NCI-H2081 (cell line): Measurements from ENCODE around the gene GARNL3.

ENCODE experiments used
- DNase-seq, 2 experiments: peaks; one replicate each; lab custom pipeline; 2025; lab: John Stamatoyannopoulos, UW

The GARNL3 gene

DNA sequence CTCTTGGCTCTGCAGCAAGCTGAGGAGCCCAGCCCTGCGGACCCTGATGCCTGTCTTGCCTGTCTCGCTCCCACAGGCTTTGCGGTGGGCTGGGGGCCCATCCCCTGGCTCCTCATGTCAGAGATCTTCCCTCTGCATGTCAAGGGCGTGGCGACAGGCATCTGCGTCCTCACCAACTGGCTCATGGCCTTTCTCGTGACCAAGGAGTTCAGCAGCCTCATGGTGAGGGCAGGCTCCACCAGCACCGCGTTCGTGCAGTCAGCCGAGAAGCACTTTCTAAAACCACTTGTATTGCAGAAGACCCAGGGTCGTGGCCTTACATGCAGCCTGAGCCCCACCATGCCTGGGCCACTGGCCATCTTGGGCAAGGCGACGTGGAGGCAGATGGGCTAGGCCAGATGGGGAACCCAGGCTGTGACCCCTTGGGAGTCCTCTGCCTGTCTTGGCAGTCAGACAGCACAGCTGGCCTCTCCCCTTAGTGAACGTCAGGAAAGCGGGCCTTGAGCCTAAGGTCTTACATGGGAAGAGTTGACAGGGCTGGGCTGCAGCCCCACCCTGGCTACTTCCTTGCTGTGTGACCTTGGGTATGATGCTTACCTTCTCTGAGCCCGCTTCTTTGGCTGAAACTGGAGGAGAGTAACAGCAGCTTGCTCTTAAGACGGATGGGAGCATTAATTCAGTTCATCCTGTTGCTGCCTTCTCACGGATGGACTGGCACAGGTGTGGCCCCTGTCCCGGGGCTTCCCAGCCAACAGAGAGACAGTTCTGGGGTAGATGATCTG, 141.0 kb downstream of the GARNL3 start:
- DNase-seq = no peak

DNA sequence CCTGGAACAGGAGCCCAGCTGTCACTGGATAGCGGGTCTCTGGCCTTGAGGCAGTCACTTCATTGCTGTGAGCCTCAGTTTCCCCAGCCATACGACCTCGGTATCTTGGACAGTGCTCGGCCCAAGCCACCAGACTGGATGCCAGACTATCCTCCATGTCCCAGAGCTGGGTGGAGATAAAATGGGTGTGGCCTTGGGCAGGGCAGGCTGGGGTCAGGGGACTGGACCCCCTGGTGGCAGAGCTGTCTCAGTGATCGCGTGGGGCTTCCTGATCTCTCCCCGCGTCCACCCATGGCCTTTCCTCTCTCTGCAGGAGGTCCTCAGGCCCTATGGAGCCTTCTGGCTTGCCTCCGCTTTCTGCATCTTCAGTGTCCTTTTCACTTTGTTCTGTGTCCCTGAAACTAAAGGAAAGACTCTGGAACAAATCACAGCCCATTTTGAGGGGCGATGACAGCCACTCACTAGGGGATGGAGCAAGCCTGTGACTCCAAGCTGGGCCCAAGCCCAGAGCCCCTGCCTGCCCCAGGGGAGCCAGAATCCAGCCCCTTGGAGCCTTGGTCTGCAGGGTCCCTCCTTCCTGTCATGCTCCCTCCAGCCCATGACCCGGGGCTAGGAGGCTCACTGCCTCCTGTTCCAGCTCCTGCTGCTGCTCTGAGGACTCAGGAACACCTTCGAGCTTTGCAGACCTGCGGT, 142.4 kb downstream of the GARNL3 start:
- no peak for DNase-seq

DNA sequence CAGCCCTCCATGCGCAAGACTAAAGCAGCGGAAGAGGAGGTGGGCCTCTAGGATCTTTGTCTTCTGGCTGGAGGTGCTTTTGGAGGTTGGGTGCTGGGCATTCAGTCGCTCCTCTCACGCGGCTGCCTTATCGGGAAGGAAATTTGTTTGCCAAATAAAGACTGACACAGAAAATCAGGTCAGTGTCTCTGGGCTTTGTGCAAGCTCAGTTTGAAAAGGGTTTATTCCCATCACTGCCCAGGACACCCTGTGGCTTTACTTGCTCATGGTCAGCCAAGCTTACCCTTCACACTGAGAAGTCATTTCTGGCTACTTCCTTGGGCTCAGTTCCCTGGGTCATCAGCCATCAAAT, 142.9 kb downstream of the GARNL3 start:
- DNase-seq = no peak

DNA sequence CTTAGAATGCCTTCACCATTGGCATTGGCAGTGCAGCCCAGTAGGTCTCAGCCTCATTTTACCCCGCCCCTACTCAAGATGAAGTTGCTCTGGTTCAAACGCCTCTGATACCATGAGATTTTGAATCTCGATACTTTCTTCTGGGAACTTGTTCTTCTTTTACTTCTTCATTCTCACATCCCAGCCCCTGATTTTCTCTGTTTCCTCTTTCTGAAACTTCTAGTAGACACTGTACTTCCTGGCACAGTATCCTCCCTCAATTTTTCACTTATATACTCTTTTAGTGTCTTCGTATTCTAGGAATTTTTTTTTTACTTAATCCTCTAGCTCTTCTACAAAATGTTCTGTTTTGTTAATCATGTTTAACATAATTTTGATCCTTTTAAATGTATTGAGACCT, 146.5 kb downstream of the GARNL3 start:
- no peak for DNase-seq

DNA sequence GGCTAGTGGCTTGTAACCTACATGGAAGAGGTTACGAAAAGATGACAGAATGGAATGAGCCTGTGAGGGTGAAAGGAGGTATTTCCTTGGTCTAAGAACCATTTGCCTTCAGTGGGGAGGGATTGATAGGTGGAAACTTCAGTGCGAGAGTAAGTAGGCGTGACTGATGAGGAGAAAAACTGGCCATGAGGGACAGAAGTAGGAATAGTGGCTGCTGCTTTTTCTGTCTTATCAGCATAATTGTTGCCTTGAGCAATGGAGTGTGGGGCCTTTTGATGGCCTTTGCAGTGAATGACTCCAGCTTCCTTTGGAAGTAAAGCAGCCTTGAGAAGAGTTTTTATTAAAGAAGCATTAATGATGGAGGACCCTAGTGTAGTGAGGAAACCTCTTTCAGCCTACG, 150.6 kb downstream of the GARNL3 start:
- no peak for DNase-seq

DNA sequence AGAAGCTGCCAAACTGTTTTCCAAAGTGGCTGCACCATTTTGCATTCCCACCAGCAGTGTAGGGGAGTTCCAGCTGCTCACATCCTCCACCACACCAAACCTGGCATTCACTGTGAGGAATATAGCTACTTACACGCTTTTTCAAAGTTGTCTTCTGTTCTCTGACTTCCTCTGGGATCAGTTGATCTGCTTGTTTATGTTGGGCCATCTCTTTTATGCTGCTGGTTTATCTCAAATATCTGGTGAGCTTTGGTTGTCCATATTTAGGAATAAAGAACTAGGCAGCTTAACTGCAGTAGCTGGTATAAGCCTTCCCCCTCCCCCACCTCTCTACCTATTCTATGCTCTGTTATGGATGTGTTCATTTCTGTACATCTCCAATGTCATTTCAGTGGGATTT, 151.1 kb downstream of the GARNL3 start:
- DNase-seq = no peak

DNA sequence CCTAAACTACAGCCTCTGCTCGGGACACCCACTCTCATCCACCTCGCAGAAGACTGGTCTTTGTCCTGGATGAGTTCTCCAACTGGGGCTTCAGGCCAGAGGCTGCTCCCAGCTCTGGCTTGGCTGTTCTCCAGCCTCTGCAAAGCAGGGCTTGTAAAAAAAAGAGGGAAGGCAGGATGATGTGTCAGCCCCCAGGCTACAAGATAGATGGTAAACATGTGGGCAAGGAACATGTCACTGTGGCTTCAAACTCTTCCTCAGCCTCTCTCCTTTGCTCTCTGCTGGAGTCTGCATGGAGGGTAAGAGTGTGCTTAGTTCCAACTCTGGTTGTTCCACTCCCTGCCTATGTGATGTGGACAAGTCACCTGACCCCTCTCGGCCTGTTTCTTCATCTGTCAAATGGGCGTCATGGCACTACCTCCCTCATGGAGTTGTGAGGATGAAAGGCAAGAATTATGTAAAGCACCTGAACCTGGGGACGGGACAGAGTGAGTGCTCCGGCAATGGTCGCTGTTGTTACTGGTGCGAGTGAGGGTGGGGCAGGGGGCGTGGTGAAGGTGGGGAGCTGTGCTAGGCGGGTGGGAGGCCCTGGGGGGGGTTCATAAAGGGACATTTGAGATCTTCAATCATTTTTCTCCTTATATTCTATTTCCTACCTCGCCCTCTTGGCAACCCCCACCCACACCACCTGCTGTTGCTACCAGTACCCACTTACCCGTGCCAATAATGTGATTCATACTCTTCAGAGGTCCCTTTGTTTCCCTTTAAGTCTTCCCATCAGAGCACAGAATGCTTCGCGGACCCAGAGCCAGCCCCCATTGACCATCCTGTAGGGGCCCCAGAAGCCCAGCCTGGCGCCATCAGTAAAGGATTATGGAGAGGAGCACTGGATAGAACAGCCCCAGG, 152.8 kb downstream of the GARNL3 start:
- DNase-seq = no peak

DNA sequence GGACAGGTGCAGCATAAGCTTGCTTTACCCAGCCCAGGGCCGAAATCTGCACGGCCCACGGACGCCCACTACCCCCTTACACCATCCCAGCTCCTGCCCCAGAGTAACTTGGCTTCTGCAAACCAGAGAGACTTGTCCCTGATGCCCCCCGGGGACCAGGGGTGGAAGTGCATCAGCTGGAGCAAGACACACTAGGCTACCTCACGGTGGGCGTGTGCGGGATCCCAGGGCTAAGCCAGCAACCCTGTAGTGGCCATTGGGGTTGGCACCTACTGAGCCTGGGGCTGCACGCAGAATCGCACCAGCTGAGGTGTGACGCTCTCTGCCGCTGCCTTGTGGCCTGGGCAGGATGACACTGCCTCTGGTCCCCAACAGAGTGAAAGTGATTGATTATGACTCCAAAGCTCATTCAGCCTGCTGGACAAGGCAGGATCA, 153.5 kb downstream of the GARNL3 start:
- no peak for DNase-seq

DNA sequence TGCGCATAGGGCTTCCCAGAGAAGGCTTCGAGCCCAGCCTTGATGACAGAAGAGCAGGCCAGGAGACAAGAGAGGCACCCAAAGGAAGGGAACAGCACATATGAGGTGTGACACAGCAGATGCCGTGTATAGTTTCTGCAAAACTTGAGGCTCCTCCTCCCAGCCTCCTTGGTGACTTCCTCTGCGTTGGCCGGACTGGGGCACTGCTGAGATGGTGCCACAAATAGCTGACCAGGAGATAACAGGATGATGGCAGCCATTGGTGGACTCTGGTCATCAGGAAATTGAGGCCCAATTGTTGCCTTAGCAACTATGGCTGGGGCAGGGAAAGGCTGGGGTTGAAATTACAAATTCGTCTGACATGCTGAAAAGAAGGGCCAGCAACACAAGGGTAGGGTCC, 154.8 kb downstream of the GARNL3 start:
- DNase-seq = no peak

DNA sequence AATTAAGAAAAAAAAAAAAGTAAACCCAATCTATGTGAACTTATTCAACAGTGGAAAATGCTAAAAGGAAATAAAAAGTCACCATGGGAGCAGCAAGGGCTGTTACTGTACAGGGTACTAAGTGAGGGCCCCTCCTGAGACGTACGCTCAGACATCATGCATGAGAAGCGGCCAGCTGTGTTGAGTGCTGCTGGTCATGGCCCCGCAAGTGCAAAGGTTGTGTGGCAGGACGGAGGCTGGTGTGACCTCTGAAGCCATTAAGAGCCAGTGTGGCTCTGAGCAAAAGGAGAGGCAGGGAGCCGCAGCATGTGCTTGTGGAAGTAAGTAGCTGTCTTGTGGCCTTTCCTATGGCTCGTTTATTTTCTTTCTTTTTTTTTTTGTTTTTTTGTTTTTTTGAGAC, 156.5 kb downstream of the GARNL3 start:
- DNase-seq = no peak

DNA sequence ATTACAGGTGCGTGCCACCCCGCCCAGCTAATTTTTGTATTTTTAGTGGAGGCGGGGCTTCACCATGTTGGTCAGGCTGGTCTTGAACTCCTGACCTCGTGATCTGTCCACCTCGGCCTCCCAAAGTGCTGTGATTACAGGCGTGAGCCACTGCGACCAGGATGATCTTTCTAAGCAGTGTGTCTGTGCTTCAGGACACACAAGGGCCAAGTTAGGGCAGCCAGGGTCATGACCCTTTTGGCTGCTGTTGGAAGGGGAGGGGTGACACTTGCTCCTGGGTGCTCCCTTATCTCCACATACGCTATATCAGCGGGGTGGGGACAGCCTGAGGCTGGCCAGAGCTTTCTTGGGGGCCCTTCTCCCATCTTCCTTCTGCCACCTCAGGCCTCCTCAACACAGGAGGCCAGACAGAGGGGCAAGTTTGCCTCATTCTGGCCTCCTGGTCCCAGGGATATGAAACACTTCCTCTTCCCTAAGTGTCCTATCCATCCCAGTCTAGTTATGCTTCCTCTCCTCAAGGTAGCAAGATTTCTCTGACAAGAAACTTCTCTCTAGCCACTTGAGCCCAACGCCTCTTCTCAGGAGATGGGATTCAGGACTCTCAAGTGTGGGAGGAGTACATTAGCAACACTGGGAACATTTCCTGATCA, 157.7 kb downstream of the GARNL3 start:
- no peak for DNase-seq

DNA sequence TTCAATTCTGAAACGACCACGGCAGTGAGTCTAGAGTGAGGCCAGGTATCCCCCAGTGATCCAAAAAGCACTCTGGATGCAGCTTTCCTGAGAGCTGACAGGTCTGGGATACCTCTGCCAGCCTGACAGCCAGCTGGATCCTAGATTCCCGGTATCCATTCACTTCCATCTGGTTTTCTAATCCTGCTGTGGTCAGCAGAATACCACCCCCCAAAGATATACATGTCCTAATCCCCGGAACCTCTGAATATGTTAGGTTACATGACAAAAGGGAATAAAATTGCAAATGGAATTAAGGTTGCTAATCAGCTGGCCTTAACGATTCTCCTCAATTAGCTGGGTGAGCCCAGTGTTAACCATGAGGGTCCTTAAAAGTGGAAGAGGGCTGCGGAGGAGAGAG, 158.2 kb downstream of the GARNL3 start:
- DNase-seq = no peak

DNA sequence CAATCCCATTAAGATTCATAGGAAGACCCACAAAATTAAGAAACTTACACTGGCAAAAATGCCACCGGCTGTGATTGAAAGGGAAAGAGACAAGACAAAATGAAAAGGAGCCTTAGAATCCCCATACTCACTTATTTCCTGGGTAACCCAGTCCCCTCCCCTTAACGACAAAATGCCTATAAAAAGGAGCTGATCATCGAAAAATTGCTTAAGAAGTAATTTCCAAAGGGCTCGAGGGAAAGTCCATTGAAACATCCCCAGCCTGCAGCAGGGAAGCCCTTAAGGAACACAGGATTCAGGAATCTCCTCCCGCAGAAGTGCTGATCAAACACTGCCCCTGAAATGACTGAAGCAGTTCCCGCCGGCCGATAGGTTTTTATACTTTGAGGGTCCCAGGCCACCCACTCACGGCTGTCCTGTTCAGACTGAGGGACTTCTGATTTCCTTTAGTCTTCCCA, 158.9 kb downstream of the GARNL3 start:
- DNase-seq = no peak

DNA sequence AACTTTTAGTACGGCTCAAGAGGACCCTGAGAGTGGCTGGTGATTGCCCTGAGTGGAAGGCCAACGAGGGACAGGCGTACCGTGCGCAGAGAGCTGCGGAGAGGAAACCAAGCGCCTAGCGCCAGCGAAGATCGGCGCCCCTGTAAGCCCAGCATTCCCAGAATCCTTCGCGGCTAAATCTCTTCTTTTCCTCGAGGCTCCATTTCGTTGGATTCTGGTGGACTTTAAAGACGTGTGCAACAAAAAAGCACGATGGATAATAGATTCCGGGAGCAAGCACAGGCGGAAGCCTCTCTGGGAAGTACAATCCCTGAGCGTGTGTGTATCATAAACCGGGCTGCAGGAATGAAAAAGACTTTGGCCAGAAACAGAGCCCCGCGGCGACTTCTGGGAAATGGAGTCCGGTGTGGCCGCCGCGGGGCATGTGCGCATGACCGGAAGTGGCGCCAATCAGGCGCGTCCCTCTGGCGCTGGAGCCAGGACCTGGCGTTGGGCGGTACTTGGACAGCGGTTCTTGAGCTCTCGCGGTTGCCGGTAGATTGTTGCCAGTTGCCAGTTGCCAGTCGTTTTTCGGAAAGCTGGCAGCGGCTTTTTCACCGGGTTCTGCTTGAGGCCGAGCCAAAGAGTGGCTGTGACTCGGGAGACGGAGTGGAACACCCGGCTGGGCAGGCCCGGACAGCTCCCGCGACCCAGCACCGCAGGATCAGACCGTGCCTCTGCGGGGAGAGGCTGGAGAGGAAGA, 159.5 kb downstream of the GARNL3 start, which contains the start of gene ZNF79:
Gene ZNF79, plus strand, starts transcription at position 449 of the 742 bp plus-strand sequence. CDS start 406 bp downstream, outside the sequence.
- peak; percentile 85 to 89 for DNase-seq

DNA sequence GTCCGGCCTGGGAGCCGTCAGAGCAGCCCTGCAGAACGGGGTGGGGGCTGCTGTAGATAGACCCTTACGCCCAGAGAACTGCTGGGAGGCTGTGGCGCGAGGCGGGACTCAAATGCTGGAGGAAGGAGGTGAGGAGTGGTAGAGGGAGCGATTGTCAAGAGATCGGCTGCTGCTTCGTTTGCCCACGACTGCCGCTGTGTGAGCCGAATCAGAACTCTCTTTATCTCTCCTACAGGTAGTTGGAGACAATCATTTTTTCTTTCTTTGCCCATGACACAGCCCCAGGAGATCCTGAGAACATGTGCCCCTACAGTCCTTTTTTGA, 160.1 kb downstream of the GARNL3 start:
- peak in 1 of 2 experiments; percentile 41 for DNase-seq

DNA sequence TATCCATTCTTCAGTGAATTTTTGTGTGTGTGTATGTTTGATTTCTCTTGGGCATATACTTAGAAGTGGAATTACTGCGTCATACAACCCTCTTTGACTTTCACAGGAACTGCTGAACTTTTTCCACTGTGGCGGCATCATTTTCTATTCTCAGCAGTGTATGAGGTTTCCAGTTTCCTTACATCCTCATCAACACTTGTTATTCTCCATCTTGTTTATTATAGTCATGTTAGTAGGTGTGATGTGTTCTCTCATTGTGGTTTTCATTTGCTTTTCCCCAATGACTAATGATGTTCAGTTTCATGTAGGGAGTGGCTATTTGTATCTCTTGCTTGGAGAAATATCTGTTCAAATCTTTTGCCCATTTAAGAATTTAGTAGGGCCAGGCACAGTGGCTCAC, 162.2 kb downstream of the GARNL3 start:
- no peak for DNase-seq

DNA sequence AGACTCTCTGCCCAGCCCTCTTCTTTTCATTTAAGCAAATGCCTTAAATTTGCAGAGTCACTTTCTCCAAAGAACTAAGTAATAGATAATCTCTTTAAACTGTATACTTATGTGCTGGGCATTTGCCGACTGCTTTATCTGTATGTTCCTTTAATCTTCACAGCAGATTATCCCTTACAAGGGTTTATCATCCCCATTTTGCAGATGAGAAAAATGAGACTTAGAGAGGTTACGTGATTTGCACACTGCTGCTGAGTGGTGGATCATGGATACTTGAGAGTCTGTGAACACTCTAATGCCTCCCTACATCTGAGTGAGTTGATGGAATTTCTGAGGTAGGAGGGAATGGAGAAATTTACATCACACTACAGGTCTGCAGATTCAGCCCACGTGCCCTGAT, 163.8 kb downstream of the GARNL3 start:
- no peak for DNase-seq

DNA sequence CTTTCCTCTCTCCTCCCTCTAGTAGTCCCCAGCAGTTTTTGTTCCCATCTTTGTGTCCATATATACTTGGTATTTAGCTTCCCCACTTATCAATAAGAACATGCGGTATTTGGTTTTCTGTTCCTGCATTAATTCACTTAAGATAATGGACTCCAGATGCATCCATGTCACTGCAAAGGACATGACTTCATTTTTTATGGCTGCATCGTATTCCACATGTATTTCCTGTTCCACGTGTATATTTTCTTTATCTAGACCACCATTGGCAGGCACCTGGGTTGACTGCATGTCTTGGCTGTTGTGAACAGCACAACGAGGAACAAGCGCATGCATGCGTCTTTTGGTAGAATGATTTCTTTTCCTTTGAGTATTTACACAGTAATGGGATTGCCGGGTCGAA, 165.8 kb downstream of the GARNL3 start:
- DNase-seq = no peak

DNA sequence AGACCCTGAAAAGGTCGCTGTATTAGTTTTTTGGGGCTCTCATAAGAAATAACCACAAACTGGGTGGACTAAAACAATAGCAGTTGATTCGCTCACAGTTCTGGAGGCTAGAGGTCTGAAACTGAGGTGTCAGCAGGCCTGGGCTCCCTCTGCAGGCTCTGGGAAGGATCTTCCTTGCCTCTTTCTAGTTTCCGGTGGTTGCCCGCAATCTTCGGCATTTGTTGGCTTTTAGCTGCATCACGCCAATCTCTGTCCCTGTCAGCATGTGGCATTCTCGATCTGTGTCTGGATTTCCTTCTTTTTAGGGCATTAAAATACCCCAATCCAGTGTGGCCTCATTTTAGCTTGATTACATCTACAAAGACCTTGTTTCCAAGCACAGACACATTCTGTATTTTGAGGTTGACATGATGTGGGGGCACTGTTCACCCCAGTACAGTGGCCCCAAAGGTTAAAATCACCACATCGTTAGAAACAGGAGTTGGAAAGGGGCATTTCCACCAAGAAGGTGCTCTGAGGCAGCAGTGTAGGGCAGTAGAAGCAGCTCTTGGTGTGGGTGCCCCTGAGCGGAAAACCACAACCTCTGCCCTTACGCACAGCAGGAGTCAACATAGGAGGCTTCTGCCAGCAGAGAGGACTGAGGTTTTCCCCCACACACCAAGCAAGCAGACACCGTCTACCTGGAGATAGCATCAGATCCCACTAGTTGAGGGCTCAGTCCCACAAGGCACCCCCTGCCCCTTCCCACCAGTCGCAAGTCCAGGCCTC, 173.1 kb downstream of the GARNL3 start:
- no peak for DNase-seq

DNA sequence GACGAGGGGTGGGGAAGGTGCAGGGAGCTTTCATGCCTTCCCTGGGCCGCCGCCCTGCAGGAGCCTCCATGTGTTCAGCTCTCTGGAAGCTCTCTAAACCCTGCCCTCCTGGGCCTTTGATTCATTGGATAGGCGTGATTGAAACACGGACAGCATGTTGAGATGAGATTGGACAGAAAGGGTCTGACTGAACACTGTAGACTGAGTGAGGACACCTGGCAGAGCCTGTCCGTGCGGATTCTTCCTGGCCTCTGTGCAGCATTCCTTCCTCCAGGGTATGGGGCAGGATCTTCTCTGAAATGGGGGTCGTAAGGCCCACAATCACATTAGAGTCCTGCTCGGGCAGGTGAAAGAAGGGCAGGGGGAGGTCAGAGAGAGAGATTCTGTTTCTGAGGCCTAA, 173.8 kb downstream of the GARNL3 start:
- no peak for DNase-seq
